HepG2 (cell line): ENCODE results near the gene GJE1. TPM values are rescaled to one million over a fixed set of nuclear protein-coding genes. Genes with fewer than 3 reads are reported as not detected.

Experiments
- CHCHD3 ChIP-seq: sonication (generic); formaldehyde crosslinking; IDR thresholded peaks from 2 replicates; pipeline ENCODE4 v1.8.0; 2022; ENCODE audit warnings: mild to moderate bottlenecking, missing genetic modification reagents, moderate library complexity
- FOXA1 ChIP-seq, 2 experiments: fragments of 450-650 bp in 1 of 2; sonication (generic) in 1 of 2; formaldehyde crosslinking in 1 of 2; IDR thresholded peaks; 2 replicates each; pipeline versions ENCODE4 v1.4.0 to v1.6.1; 2016 to 2020; ENCODE audit warnings: missing genetic modification reagents in 1 of 2
- HOXA3 ChIP-seq: sonication (generic); formaldehyde crosslinking; IDR thresholded peaks from 2 replicates; pipeline ENCODE4 v1.5.0; 2020; ENCODE audit warnings: missing genetic modification reagents
- SP5 ChIP-seq: IDR thresholded peaks from 2 replicates; pipeline ENCODE4 v1.6.1; 2016; ENCODE audit warnings: low read depth, borderline replicate concordance
- ZBTB3 ChIP-seq: sonication (generic); formaldehyde crosslinking; IDR thresholded peaks from 2 replicates; pipeline ENCODE4 v1.4.0; 2020; ENCODE audit warnings: low read depth, mild to moderate bottlenecking, moderate library complexity, missing genetic modification reagents, borderline replicate concordance
- ZNF136 ChIP-seq: sonication (generic); formaldehyde crosslinking; IDR thresholded peaks from 2 replicates; pipeline ENCODE4 v1.8.1; 2022; ENCODE audit warnings: low read depth, mild to moderate bottlenecking, moderate library complexity, missing genetic modification reagents
- ZNF451 ChIP-seq: sonication (generic); formaldehyde crosslinking; IDR thresholded peaks from 2 replicates; pipeline ENCODE4 v1.5.0; 2020; ENCODE audit warnings: mild to moderate bottlenecking, missing genetic modification reagents
- ZNF781 ChIP-seq: sonication (generic); formaldehyde crosslinking; IDR thresholded peaks from 2 replicates; pipeline ENCODE4 v1.5.1; 2020; ENCODE audit warnings: borderline replicate concordance, mild to moderate bottlenecking, missing genetic modification reagents; ENCODE audit errors: not compliant biosample characterization
- polyA plus RNA-seq, 8 experiments: library from polyadenylated mRNA; depleted of rRNA in 3 of 8; stranded (reverse) in 7 of 8; unstranded in 1 of 8; fragments of >200 nt; fragmentation: Illumina TruSeq in 4 of 8; extraction: Trizol in 4 of 8; gene quantifications; 2 replicates each; pipeline versions ENCODE4 v1.2.1 to v1.2.3, GENCODE V29; 2011 to 2016; ENCODE audit warnings: low read depth in 4 of 8, missing spikeins in 1 of 8, mixed read lengths in 1 of 8; ENCODE audit not compliant: insufficient read depth in 1 of 8
- total RNA-seq, 5 experiments: library from RNA; depleted of rRNA; stranded (reverse); fragments of >200 nt; fragmentation: Illumina TruSeq; extraction: Trizol; gene quantifications; 2 replicates each; pipeline ENCODE4 v1.2.3, GENCODE V29; 2016; ENCODE audit warnings: low read depth in 1 of 5
- TF ChIP-seq, protein P1 (sequence below): sonication (generic); formaldehyde crosslinking; IDR thresholded peaks from 2 replicates; pipeline ENCODE4 v1.4.0; 2020; ENCODE audit warnings: mild to moderate bottlenecking, missing genetic modification reagents

Gene GJE1
- total and polyA plus RNA-seq, 2 of the 13 experiments (the other 11 are each of a cell fraction or from before 2014, with no cell fraction given), result not detected

DNA sequence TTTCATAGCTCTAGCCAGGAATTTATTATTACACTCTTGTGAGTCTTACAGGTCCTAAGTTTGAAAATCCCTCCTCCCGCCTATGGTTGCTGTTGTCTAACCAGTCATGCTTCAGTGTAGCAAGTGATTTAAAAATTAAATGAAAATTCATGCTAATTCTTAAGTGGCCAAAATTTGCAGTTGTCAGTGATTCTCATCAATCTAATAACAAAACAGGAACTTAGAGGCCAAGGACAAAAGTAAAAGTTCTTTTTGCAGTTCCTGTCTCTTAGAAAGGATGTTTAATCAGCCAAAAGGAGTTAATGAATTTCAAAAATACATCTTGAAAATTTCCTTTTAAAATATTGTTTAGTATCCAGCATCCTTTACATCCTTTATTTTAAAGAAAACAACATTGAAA lies 50.6 kb downstream of the GJE1 start (continued):
- TF ChIP-seq, protein P1, sequence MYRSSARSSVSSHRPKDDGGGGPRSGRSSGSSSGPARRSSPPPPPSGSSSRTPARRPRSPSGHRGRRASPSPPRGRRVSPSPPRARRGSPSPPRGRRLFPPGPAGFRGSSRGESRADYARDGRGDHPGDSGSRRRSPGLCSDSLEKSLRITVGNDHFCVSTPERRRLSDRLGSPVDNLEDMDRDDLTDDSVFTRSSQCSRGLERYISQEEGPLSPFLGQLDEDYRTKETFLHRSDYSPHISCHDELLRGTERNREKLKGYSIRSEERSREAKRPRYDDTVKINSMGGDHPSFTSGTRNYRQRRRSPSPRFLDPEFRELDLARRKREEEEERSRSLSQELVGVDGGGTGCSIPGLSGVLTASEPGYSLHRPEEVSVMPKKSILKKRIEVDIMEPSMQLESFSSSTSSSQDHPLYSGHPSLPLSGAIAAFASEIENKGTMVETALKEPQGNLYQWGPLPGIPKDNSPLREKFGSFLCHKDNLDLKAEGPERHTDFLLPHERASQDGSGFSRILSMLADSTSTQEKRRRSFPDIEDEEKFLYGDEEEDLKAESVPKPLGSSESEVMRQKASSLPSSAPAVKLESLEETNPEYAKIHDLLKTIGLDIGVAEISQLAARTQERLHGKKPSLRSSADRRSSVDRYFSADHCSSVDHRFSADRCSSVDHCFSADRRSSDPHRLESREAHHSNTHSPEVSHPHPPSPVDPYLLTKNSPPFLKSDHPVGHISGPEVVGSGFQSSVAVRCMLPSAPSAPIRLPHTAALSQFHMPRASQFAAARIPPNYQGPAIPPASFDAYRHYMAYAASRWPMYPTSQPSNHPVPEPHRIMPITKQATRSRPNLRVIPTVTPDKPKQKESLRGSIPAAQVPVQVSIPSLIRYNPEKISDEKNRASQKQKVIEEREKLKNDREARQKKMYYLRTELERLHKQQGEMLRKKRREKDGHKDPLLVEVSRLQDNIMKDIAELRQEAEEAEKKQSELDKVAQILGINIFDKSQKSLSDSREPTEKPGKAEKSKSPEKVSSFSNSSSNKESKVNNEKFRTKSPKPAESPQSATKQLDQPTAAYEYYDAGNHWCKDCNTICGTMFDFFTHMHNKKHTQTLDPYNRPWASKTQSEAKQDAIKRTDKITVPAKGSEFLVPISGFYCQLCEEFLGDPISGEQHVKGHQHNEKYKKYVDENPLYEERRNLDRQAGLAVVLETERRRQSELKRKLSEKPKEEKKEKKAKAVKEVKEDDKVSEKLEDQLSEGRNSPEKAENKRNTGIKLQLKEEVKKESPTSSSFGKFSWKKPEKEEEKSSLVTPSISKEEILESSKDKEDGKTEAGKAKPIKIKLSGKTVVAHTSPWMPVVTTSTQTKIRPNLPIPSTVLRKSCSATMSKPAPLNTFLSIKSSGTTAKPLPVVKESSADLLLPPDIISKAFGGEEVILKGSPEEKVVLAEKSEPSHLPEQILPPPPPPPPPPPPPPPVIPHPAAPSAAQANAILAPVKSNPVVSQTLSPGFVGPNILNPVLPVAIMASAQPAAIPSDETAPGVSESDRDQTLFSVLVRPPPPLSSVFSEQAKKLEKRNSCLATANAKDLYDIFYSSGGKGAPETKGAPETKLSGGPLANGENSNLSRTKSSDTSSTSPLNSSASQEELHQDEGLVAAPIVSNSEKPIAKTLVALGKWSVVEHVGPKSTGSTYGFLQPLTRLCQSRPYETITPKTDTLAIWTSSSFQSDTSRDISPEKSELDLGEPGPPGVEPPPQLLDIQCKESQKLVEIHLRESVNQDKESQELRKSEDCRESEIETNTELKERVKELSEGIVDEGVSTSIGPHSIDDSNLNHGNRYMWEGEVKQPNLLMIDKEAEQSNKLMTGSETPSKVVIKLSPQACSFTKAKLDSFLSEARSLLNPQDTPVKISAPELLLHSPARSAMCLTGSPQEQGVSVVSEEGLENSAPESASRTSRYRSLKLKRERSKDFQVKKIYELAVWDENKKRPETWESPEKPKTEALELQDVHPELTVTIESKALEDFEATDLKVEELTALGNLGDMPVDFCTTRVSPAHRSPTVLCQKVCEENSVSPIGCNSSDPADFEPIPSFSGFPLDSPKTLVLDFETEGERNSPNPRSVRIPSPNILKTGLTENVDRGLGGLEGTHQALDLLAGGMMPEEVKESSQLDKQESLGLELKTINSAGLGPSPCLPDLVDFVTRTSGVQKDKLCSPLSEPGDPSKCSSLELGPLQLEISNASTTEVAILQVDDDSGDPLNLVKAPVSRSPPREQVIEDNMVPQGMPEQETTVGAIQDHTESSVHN (CRISPR knock-in tag), result no peak
- TF ChIP-seq SP5, result no peak
- no peak for TF ChIP-seq HOXA3 (CRISPR knock-in tag)
- no peak for TF ChIP-seq ZNF451 (CRISPR knock-in tag)
- no peak for TF ChIP-seq FOXA1 (IDR thresholded peaks at IDR 0.05)
- no peak for TF ChIP-seq FOXA1 (CRISPR knock-in tag; IDR thresholded peaks at IDR 0.05)
- no peak for TF ChIP-seq CHCHD3 (CRISPR knock-in tag)
- TF ChIP-seq ZBTB3, result no peak
- no peak for TF ChIP-seq ZNF781 (CRISPR knock-in tag)
- TF ChIP-seq ZNF136 (CRISPR knock-in tag), result no peak
- TF ChIP-seq, all 625 proteins: peak for 0
